H1 (cell line): ENCODE data around the gene ST6GALNAC3. TPM values are rescaled to one million over a fixed set of nuclear protein-coding genes. Genes with fewer than 3 reads are reported as not detected.

ENCODE experiments used
- ASH2L ChIP-seq: fragments of 200-600, 300-600 bp; sonication (generic); IDR thresholded peaks from one replicate; pipeline ENCODE4 v1.7.1; 2017; ENCODE audit warnings: low read length
- CHD7 ChIP-seq: fragments of 300-600 bp; sonication (generic); IDR thresholded peaks from 2 replicates; pipeline ENCODE4 v1.7.1; 2012; ENCODE audit warnings: low read length, moderate library complexity, mild to moderate bottlenecking, inconsistent platforms; ENCODE audit not compliant: insufficient replicate concordance
- RFX5 ChIP-seq: IDR thresholded peaks from 2 replicates; pipeline ENCODE4 v1.6.1; 2011; ENCODE audit warnings: low read depth, low read length, improper control_type of control experiment, borderline replicate concordance
- TCF12 ChIP-seq: IDR thresholded peaks from 2 replicates; pipeline ENCODE4 v1.6.1; 2011; ENCODE audit warnings: low read depth, mild to moderate bottlenecking, low read length
- polyA plus RNA-seq, 7 experiments: library from polyadenylated mRNA; depleted of rRNA in 3 of 7; stranded (reverse) in 5 of 7; unstranded in 2 of 7; fragments of >200 nt in 5 of 7; fragments of 200-250 nt in 2 of 7; gene quantifications; 1 replicate in 5 of 7; 2 replicates in 1 of 7; 4 replicates in 1 of 7; pipeline versions ENCODE4 v1.2.1 to v1.2.3, GENCODE V29; 2011 to 2013; ENCODE audit warnings: missing spikeins in 2 of 7, mixed read lengths in 2 of 7
- total RNA-seq: library from RNA; stranded (reverse); fragmentation: NEBNext Ultra II Directional; extraction: Animal tissue kit (Norgen Biotek cat#: 25700); gene quantifications from 2 replicates; pipeline ENCODE4 v1.2.1, GENCODE V29; 2021
- TF ChIP-seq, protein P1 (sequence below): IDR thresholded peaks from 2 replicates; pipeline ENCODE4 v1.6.1; 2012; ENCODE audit warnings: inconsistent platforms

ST6GALNAC3 gene
- total and polyA plus RNA-seq, 2 of the 8 experiments (the other 6 are each of a cell fraction or from before 2014, with no cell fraction given): 4.9 to 19.0 TPM

- TF ChIP-seq CHD7 (no peak), RFX5 (no peak), TCF12 (no peak), ASH2L (no peak)
- TF ChIP-seq, protein P1, sequence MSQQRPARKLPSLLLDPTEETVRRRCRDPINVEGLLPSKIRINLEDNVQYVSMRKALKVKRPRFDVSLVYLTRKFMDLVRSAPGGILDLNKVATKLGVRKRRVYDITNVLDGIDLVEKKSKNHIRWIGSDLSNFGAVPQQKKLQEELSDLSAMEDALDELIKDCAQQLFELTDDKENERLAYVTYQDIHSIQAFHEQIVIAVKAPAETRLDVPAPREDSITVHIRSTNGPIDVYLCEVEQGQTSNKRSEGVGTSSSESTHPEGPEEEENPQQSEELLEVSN: no peak
Observed at GRCh38 chr1:76291737-76292136, 217.2 kb downstream of the ST6GALNAC3 start (continued).
